MCF 10A (cell line): ENCODE data around the gene GABRG3. TPM values are rescaled to one million over a fixed set of nuclear protein-coding genes. Genes with fewer than 3 reads are reported as not detected.

Source experiments
- BruUV-seq: library from RNA; stranded (reverse); fragments of 400-500 nt; replicated peaks from 2 replicates; lab custom pipeline; 2021; lab: Mats Ljungman, UMichigan
- CTCF ChIA-PET: fragments of 300-600 bp; sonication (Branson Sonifier 250); formaldehyde crosslinking; extraction: SDS; loops from one replicate; lab custom pipeline; 2021; ENCODE audit warnings: antibody characterized with exemption, inconsistent platforms; lab: Yijun Ruan, JAX
- POLR2A ChIA-PET: fragments of 300-600, 350-650 bp; sonication (Branson Sonifier 250); formaldehyde crosslinking; extraction: SDS; loops from one replicate; lab custom pipeline; 2020; ENCODE audit warnings: antibody characterized with exemption, inconsistent platforms; lab: Yijun Ruan, JAX
- DNase-seq: peaks from one replicate; pipeline ENCODE4 v3.0.0-alpha.2; 2018; ENCODE audit not compliant: unreplicated experiment
- H3K27ac Mint-ChIP-seq: one replicate; pipeline ENCODE4 v1.8.0; 2022; ENCODE audit warnings: mild to moderate bottlenecking, low read depth, mixed read lengths; ENCODE audit not compliant: unreplicated experiment
- H3K27me3 Mint-ChIP-seq: one replicate; pipeline ENCODE4 v1.8.0; 2022; ENCODE audit warnings: mixed read lengths; ENCODE audit not compliant: insufficient read depth, unreplicated experiment
- H3K36me3 Mint-ChIP-seq: one replicate; pipeline ENCODE4 v1.8.0; 2022; ENCODE audit warnings: mild to moderate bottlenecking, moderate library complexity, mixed read lengths; ENCODE audit not compliant: insufficient read depth, unreplicated experiment
- H3K4me1 Mint-ChIP-seq: one replicate; pipeline ENCODE4 v1.8.0; 2022; ENCODE audit warnings: mixed read lengths; ENCODE audit not compliant: insufficient read depth, unreplicated experiment
- H3K4me3 Mint-ChIP-seq: one replicate; pipeline ENCODE4 v1.8.0; 2022; ENCODE audit warnings: mild to moderate bottlenecking, moderate library complexity, mixed read lengths; ENCODE audit not compliant: unreplicated experiment
- H3K9me3 Mint-ChIP-seq: one replicate; pipeline ENCODE4 v1.8.0; 2022; ENCODE audit warnings: mixed read lengths; ENCODE audit not compliant: unreplicated experiment
- intact Hi-C: fragments of 100-400 bp; cut with micrococcal nuclease; formaldehyde crosslinking; loops from 2 replicates; pipeline ENCODE4 v1.14.1; 2022
- total RNA-seq: library from RNA; stranded (reverse); gene quantifications from 2 replicates; pipeline ENCODE4 v1.2.3, GENCODE V29; 2022
- TF ChIP-seq, protein P1 (sequence below): fragments of 200-600 bp; IDR thresholded peaks from one replicate; pipeline ENCODE4 v1.8.0; 2022; ENCODE audit warnings: antibody characterized with exemption, mild to moderate bottlenecking; ENCODE audit not compliant: unreplicated experiment

GABRG3 gene
- total RNA-seq, 1 experiment from 2014 or later, result not detected

DNA sequence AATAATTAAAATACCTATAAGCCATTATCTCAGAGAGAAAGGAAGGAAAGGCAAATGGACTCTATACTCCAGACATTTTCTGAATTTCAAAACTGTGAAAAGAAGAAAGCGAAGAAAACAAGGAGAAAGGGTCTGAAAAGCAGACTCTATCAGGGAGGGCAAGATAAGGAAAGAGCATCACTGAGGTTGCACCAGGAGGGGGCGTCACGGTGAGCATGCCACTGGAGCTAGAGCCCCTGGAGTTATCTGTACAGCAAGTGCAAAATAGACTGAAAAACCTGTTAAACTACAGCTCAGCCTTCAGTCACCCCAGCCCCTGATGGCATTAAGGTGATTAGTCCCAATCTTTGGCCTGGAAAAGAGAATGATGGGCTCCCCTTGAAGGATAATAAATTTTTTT lies 514.3 kb downstream of the GABRG3 start:
- Mint-ChIP-seq H3K4me1 (no peaks in the 10 kb centered on the region), H3K27ac (no peak overlapping the region), H3K4me3 (no peak overlapping the region), H3K27me3 (no peaks in the 10 kb centered on the region), H3K36me3 (no peaks in the 10 kb centered on the region), H3K9me3 (peaks cover 20% of the 10 kb centered on the region)
- TF ChIP-seq, protein P1, sequence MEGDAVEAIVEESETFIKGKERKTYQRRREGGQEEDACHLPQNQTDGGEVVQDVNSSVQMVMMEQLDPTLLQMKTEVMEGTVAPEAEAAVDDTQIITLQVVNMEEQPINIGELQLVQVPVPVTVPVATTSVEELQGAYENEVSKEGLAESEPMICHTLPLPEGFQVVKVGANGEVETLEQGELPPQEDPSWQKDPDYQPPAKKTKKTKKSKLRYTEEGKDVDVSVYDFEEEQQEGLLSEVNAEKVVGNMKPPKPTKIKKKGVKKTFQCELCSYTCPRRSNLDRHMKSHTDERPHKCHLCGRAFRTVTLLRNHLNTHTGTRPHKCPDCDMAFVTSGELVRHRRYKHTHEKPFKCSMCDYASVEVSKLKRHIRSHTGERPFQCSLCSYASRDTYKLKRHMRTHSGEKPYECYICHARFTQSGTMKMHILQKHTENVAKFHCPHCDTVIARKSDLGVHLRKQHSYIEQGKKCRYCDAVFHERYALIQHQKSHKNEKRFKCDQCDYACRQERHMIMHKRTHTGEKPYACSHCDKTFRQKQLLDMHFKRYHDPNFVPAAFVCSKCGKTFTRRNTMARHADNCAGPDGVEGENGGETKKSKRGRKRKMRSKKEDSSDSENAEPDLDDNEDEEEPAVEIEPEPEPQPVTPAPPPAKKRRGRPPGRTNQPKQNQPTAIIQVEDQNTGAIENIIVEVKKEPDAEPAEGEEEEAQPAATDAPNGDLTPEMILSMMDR, result no peak
- POLR2A ChIA-PET, result no interaction called here
- DNase-seq, result no peak
- CTCF ChIA-PET, result no interaction called here
- BruUV-seq, result no TSS peak
- intact Hi-C loops, result no loop called here

DNA sequence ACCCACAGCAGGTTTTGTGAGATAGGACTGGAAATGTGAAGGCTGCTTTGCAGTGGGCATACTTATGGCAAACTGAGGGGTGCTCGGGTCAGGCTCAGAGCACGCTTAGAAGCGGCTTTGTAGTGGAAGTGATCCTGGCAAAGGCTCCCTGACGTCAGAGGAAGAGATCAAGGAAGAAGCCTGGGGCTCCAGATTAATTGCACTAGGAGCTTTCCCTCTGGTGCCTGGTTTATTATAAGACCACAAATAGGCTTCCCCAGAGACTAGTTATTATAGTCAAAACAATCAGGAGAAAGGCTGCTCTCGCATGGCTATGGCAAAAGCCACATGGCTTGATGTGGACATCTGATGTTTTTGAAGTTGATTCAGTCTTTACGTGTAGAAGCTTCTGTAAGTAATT lies 515.1 kb downstream of the GABRG3 start:
- CTCF ChIA-PET, result no interaction called here
- H3K27ac Mint-ChIP-seq, result no peak overlapping the region

DNA sequence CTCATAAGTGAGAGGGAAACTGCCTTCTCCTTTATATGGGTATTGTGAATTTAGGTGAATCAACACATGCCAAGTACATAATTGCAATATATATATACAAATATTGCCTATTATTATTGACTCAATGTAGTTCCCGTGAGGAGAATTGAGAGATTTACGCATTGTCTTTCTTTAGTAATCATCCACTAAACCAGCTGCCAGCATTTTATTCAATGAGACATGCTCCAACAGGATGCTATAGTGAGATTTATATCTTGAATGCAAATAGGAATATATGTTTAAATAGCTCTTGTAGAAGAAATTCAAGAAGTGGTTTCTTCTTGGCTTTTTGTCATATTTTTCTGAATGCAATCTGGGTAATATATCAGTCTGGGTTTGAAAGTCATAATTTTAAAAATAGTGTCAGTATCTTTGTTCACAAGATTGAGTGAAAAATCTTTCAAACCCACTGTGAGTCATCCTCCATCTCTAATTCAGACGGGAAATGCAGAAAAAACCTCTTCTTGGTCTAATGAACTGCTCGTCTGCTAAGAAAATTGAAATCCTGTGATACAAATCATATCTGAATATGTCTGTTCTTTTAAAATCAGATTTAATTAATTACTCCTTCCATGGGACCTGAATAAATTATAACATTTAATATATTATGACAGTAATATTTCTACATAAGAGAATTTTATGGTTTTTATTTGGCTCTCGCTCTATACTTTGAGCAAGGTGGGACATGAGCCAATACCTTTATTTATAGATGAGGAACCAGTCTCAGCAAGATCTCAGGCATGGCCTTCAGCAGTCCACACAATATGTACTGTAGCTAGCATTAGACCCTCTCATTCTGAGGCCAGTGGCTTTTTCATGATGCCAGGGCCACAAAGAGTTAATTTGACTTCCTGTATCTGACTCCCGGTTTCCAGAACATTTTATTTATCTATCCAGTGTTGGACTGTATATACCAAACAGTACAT lies 516.0 kb downstream of the GABRG3 start:
- H3K9me3 Mint-ChIP-seq, result peaks cover 18% of the 10 kb centered on the region
- TF ChIP-seq, protein P1, result no peak
- no peaks in the 10 kb centered on the region for H3K36me3 Mint-ChIP-seq
- H3K4me1 Mint-ChIP-seq, result no peaks in the 10 kb centered on the region
- no peak for DNase-seq
- BruUV-seq, result no TSS peak
- ChIA-PET POLR2A (no interaction called here), CTCF (no interaction called here)
- intact Hi-C loops, result no loop called here
- no peak overlapping the region for H3K4me3 Mint-ChIP-seq
- H3K27me3 Mint-ChIP-seq, result no peaks in the 10 kb centered on the region
- H3K27ac Mint-ChIP-seq, result no peak overlapping the region

More for the DNA sequence above, 515.1 kb downstream of the GABRG3 start:
- Mint-ChIP-seq H3K36me3 (no peaks in the 10 kb centered on the region), H3K4me1 (no peaks in the 10 kb centered on the region), H3K27me3 (no peaks in the 10 kb centered on the region), H3K9me3 (peaks cover 16% of the 10 kb centered on the region), H3K4me3 (no peak overlapping the region)
- POLR2A ChIA-PET, result no interaction called here
- intact Hi-C loops, result no loop called here
- TF ChIP-seq, protein P1, result no peak
- no TSS peak for BruUV-seq
- DNase-seq, result no peak

DNA sequence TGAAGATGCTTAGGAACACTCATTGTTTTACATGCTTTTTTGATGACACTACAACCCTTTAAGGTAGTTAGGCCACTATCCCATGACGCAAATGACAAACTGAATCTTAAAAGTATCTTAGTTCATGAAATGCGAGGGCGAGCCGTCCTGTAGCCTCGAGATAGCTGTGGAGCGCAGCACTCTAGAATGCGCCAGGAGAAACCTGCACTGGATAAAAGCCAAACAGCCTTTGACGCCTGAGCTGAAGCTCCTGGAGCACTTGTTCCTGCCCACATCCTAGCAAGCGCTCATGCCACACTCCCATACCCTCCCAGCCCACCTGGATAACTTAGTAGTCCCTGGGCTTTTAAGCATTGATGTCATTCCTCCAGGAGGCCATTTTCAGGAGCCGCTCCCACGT lies 516.9 kb downstream of the GABRG3 start:
- no peaks in the 10 kb centered on the region for H3K36me3 Mint-ChIP-seq
- H3K9me3 Mint-ChIP-seq, result peaks cover 18% of the 10 kb centered on the region
- TF ChIP-seq, protein P1, result no peak
- no peaks in the 10 kb centered on the region for H3K27me3 Mint-ChIP-seq
- CTCF ChIA-PET, result no interaction called here
- H3K4me1 Mint-ChIP-seq, result no peaks in the 10 kb centered on the region
- no peak overlapping the region for H3K4me3 Mint-ChIP-seq
- POLR2A ChIA-PET, result no interaction called here
- H3K27ac Mint-ChIP-seq, result no peak overlapping the region
- intact Hi-C loops, result no loop called here
- no peak for DNase-seq
- BruUV-seq, result no TSS peak
